Head of caudate nucleus (tissue), 42 donors: Measurements from ENCODE around the gene LCN15.

Experiments used
- DNase-seq, 42 donors: peaks; one replicate each; pipeline versions ENCODE4 v3.0.0 to v3.0.0-alpha.2; 2020 to 2021; ENCODE audit warnings: mixed read lengths in 7 of 42
- intact Hi-C: fragments of 100-400 bp; cut with DNase I; formaldehyde crosslinking; loops from one replicate; pipeline ENCODE4 v1.15.0; 2022

Gene LCN15

GRCh38 chr9:136734837-136735496 lies 29.4 kb downstream of the LCN15 start:
- peak in 3 of 42 donors; percentile 32 to 58 (median 38) for DNase-seq
- intact Hi-C loops, result no loop called here

DNA sequence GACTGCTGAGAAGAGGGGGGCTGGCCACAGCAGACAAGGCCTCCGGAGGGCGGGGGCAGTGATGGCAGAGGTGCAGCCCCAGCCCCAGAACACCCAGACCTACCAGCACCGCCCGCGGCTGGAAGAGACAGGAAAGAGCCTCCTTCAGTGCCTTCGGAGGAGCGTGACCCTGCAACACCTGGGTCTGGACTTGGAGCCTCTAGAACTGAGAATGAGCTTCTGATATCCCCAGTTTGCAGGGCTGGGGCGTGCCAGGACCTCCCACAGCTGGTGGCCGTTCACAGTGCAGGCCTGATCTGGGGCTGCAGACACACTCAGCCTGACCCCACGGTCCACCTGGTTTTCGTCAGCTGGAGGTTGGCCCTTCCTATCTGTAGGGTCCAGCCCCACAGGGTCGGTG lies 30.7 kb downstream of the LCN15 start:
- intact Hi-C loops, result no loop called here
- DNase-seq, result no peak

DNA sequence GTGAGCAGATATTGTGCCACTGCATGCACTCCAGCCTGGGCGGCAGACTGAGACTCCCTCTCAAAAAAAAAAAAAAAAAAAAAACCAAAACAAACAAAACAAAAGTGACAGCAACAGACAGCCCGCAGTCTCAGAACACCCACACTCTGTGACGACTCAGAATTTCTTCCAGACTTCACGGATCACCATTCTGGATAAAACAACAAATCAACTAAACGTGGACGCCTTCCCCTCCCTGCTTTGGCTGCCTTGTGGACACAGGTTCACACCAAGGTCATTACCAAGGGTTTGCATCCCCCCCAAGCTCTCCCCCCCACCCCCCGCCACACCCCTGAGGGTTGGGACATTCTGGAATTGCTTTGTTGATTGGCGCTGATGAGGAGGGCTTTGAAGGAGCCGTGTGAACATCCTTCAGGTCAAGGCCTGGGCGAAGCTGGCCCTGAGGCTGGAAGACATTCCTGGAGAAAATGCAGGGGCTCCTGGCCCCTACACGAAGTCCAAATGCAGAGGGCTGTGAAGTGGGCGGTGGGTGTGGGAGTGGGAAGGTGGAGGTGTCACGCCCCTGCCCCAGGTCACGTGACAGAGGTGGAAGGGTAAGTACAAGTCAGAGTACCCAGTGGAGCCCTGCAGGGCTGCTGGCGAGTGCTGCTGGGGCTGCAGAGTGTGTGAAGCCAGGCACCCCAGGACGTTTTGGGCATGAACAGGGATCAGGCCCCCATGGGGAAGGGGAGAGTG lies 31.7 kb downstream of the LCN15 start:
- intact Hi-C loops, result no loop called here
- DNase-seq, result no peak

- DNase-seq, result no peak
- intact Hi-C loops, result no loop called here
Observed at GRCh38 chr9:136729926-136730325, 34.4 kb downstream of the LCN15 start.

DNA sequence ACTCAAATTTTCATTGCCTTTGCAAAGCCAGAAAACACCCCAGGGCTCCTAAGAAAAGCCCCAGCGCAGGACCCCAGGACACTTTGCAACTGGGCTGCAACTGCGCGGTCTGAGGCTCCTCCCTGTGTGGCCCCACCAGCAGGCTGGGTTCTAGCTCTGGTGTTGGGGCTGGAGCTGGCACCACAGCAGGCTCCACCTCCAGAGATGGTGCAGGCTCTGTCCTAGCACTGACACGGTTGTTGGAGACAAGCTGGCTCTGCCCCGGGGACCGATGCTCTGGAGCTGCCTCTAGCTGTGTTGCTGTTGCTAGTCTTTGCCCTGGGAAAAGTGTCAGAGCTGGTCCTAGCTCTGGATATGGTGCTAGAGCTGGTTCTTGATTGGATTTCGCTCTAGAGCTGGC lies 35.2 kb downstream of the LCN15 start:
- intact Hi-C loops, result no loop called here
- DNase-seq, result peak in 2 of 42 donors; percentile 34 to 39

DNA sequence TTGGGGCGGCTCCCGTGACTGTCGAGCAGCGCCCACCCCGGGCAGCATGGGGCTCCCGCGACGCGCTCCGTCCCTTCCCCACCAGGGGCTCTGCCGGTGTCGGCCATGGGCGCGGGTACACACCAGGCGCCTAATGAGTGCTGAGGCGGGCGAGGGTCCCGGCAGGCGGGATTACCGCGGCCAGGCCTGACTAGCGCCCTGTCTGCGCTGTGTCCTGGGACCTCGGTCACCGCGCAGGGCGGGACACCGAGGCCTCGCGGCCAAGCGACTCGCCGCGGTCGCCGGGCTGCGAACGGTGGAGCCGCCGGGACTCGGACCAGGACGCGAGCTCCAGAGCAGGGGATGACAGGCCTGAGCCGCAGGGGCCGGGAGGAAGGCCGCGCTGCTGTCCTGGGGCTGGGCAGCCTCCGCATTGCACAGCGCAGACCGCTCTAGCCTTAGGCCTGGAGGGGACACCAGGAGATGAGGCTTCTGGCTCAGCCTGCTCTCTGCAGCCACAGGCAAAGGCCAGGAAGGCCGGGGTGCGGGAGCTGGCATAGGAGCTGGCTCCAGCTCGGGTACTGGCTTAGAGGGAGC lies 35.7 kb downstream of the LCN15 start:
- intact Hi-C loops, result no loop called here
- DNase-seq, result peak in 4 of 42 donors; percentile 17 to 55 (median 26)

- intact Hi-C loops, result no loop called here
- peak; percentile 59 to 96 (median 90) for DNase-seq
Observed at GRCh38 chr9:136728080-136728547, 36.2 kb downstream of the LCN15 start.

GRCh38 chr9:136726631-136727191 lies 37.6 kb downstream of the LCN15 start:
- DNase-seq, result peak in 1 of 42 donors; percentile 43

DNA sequence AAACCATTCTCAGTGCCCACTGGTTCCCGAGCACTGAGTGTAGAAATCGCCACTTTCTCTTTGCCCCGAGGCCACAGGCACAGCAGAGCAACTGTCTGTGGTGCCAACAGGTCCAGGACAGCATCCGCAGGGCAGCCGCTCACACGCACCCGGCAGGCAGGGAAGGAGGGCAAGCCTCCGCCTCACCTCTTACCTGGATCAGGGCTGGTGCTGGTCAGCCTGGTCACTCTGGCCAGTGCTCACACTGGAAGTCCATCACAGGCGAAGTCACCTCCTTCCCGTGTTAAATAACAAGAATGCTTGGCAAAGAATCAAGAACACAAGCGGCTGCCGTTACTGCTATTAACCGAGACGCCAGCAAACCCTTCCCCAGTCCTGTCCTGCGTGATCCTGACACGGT lies 38.2 kb downstream of the LCN15 start:
- intact Hi-C loops, result no loop called here
- DNase-seq, result no peak

More at GRCh38 chr9:136726631-136727191, 37.6 kb downstream of the LCN15 start:
- intact Hi-C loops, result no loop called here

DNA sequence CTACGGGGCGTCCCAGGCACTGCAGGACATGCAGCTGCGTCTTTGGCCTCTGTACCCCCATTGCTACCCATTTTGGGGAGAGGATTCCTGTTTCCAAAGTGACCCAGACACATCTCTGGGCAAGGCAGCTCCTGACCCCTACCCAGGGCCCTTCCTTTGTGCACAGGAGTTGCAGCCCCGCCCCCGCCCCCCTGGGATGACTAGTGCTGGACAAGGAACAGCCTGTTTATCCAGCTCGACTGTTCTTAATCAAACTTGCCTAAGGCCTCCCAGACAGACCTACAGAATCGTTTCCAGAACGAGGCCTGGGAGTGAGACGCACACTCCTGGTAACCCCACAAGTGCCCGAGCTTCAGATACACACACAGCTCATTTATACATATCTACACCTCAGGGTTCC lies 38.7 kb downstream of the LCN15 start:
- DNase-seq, result no peak
- intact Hi-C loops, result no loop called here

DNA sequence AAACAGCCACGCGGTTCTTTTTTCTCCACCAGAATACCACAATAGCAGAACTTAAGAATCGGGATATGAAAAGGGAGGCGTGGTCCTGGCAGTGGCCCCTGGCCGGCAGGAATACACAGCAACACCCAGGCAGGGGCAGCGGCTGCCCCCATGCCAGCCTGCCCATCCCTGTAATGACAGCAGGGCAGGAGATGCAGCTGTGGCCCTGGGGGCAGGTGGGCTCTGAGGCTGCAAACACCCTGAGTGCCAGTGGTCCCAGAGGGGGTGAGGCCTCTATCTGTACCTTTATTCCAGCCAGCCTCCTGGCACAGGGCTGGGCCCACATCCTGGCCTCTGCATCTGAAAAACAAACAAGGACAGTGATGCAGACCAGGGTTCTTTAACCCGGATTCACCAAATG lies 39.5 kb downstream of the LCN15 start:
- intact Hi-C loops, result no loop called here
- no peak for DNase-seq

GRCh38 chr9:136723989-136724388 lies 40.3 kb downstream of the LCN15 start:
- DNase-seq, result no peak
- intact Hi-C loops, result no loop called here

DNA sequence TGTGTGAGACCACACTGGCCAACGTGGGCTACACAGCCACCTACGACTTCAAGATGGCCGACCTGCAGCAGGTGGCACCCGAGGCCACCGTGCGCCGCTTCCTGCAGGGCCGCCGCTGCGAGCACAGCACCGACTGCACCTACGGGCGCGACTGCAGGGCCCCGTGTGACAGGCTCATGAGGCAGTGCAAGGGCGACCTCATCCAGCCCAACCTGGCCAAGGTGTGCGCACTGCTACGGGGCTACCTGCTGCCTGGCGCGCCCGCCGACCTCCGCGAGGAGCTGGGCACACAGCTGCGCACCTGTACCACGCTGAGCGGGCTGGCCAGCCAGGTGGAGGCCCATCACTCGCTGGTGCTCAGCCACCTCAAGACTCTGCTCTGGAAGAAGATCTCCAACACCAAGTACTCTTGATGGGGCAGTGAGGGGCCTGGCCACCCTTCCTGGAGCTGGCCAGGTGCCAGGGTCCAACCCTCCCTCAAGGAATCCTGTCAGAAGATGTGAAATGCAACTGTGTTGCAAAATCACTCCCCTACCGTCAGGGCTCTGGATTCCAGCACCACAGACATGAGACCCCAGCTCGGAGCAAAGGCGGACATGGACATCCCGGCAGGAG lies 40.8 kb downstream of the LCN15 start:
- DNase-seq, result no peak
- intact Hi-C loops, result no loop called here

DNA sequence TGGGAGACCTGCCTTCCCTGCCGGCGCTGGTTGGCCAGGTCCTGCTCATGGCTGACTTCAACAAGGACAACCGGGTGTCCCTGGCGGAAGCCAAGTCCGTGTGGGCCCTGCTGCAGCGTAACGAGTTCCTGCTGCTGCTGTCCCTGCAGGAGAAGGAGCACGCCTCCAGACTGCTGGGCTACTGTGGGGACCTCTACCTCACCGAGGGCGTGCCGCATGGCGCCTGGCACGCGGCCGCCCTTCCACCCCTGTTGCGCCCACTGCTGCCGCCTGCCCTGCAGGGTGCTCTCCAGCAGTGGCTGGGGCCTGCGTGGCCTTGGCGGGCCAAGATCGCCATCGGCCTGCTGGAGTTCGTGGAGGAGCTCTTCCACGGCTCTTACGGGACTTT lies 41.4 kb downstream of the LCN15 start:
- intact Hi-C loops, result no loop called here

GRCh38 chr9:136722093-136722968 lies 42.0 kb downstream of the LCN15 start:
- DNase-seq, result no peak
- intact Hi-C loops, result no loop called here

More for the DNA sequence above, 41.4 kb downstream of the LCN15 start:
- no peak for DNase-seq

GRCh38 chr9:136721339-136722092 lies 42.8 kb downstream of the LCN15 start:
- intact Hi-C loops, result no loop called here
- DNase-seq, result peak in 6 of 42 donors; percentile 12 to 64 (median 41)

- intact Hi-C loops, result no loop called here
- no peak for DNase-seq
Observed at GRCh38 chr9:136720898-136721338, 43.4 kb downstream of the LCN15 start.
